H9 (cell line): ENCODE results near the gene OLIG1. TPM values are rescaled to one million over a fixed set of nuclear protein-coding genes. Genes with fewer than 3 reads are reported as not detected.

Experiments used
- DNase-seq: peaks from one replicate; pipeline ENCODE4 v3.0.0-alpha.2; 2017
- H2AFZ ChIP-seq: one replicate; pipeline ENCODE4 v1.6.1; 2013; ENCODE audit warnings: mild to moderate bottlenecking, low read length, control low read depth, moderate library complexity
- H2AK5ac ChIP-seq: 2 replicates; pipeline ENCODE4 v1.6.1; 2013; ENCODE audit warnings: low read length, control low read depth, mixed read lengths; ENCODE audit not compliant: insufficient read length
- H2BK120ac ChIP-seq: one replicate; pipeline ENCODE4 v1.6.1; 2013; ENCODE audit warnings: low read depth, mild to moderate bottlenecking, low read length, control low read depth, inconsistent platforms; ENCODE audit not compliant: poor library complexity, severe bottlenecking
- H2BK12ac ChIP-seq: 2 replicates; pipeline ENCODE4 v1.6.1; 2013; ENCODE audit warnings: low read length, control low read depth, mixed read lengths, low read depth; ENCODE audit not compliant: insufficient read length
- H2BK15ac ChIP-seq: 2 replicates; pipeline ENCODE4 v1.6.1; 2013; ENCODE audit warnings: low read depth, low read length, control low read depth
- H2BK20ac ChIP-seq: one replicate; pipeline ENCODE4 v1.6.1; 2013; ENCODE audit warnings: low read depth, mild to moderate bottlenecking, low read length, control low read depth, inconsistent platforms; ENCODE audit not compliant: poor library complexity, severe bottlenecking
- H2BK5ac ChIP-seq: 2 replicates; pipeline ENCODE4 v1.6.1; 2013; ENCODE audit warnings: low read length, control low read depth, mixed read lengths; ENCODE audit not compliant: insufficient read length
- H3K14ac ChIP-seq: 2 replicates; pipeline ENCODE4 v1.6.1; 2013; ENCODE audit warnings: low read length, control low read depth; ENCODE audit not compliant: insufficient read depth
- H3K18ac ChIP-seq: 2 replicates; pipeline ENCODE4 v1.6.1; 2013; ENCODE audit warnings: low read depth, mild to moderate bottlenecking, mixed read lengths, low read length, control low read depth; ENCODE audit not compliant: insufficient read length
- H3K23ac ChIP-seq: 2 replicates; pipeline ENCODE4 v1.6.1; 2013; ENCODE audit warnings: low read length, control low read depth, mixed read lengths, low read depth; ENCODE audit not compliant: insufficient read length
- H3K23me2 ChIP-seq: 2 replicates; pipeline ENCODE4 v1.6.1; 2013; ENCODE audit warnings: low read depth, mild to moderate bottlenecking, mixed read lengths, low read length, control low read depth; ENCODE audit not compliant: insufficient read length, poor library complexity, severe bottlenecking
- H3K27ac ChIP-seq: 2 replicates; pipeline ENCODE4 v1.5.1; 2013; ENCODE audit warnings: low read length, control low read depth, mixed read lengths, low read depth; ENCODE audit not compliant: insufficient read length
- H3K27me3 ChIP-seq: 2 replicates; pipeline ENCODE4 v1.6.1; 2013; ENCODE audit warnings: low read length, control low read depth, inconsistent platforms; ENCODE audit not compliant: insufficient read depth
- H3K4ac ChIP-seq: 2 replicates; pipeline ENCODE4 v1.6.1; 2013; ENCODE audit warnings: low read depth, mild to moderate bottlenecking, control low read depth, inconsistent platforms, low read length, moderate library complexity
- H3K4me1 ChIP-seq: 2 replicates; pipeline ENCODE4 v1.6.1; 2013; ENCODE audit warnings: low read length, control low read depth, inconsistent platforms; ENCODE audit not compliant: insufficient read depth
- H3K4me2 ChIP-seq: 2 replicates; pipeline ENCODE4 v1.6.1; 2013; ENCODE audit warnings: low read length, control low read depth, mixed read lengths; ENCODE audit not compliant: insufficient read length, insufficient read depth
- H3K56ac ChIP-seq: 2 replicates; pipeline ENCODE4 v1.6.1; 2013; ENCODE audit warnings: low read depth, mild to moderate bottlenecking, mixed read lengths, low read length, control low read depth; ENCODE audit not compliant: insufficient read length
- H3K79me1 ChIP-seq: 2 replicates; pipeline ENCODE4 v1.6.1; 2013; ENCODE audit warnings: low read depth, mild to moderate bottlenecking, moderate library complexity, low read length, control low read depth, inconsistent platforms; ENCODE audit not compliant: insufficient read depth, poor library complexity, severe bottlenecking
- H3K79me2 ChIP-seq: 2 replicates; pipeline ENCODE4 v1.6.1; 2013; ENCODE audit warnings: low read length, control low read depth, inconsistent platforms; ENCODE audit not compliant: insufficient read depth
- H3K9ac ChIP-seq: 2 replicates; pipeline ENCODE4 v1.6.1; 2013; ENCODE audit warnings: low read length, control low read depth, mixed read lengths; ENCODE audit not compliant: insufficient read length; ENCODE audit errors: extremely low read depth
- H3K9me3 ChIP-seq: one replicate; pipeline ENCODE4 v1.6.1; 2013; ENCODE audit warnings: low read depth, low read length, inconsistent platforms; ENCODE audit not compliant: control insufficient read depth
- H3T11ph ChIP-seq: one replicate; pipeline ENCODE4 v1.6.1; 2013; ENCODE audit warnings: mild to moderate bottlenecking, low read length, control low read depth, inconsistent platforms
- H4K20me1 ChIP-seq: one replicate; pipeline ENCODE4 v1.6.1; 2013; ENCODE audit not compliant: control insufficient read depth, insufficient read length, insufficient read depth
- H4K5ac ChIP-seq: 2 replicates; pipeline ENCODE4 v1.6.1; 2013; ENCODE audit warnings: low read depth, mild to moderate bottlenecking, mixed read lengths, low read length, control low read depth; ENCODE audit not compliant: insufficient read length
- H4K8ac ChIP-seq: replicated peaks from 2 replicates; pipeline ENCODE4 v1.6.1; 2013; ENCODE audit warnings: low read length, control low read depth, mixed read lengths, low read depth; ENCODE audit not compliant: insufficient read length
- H4K91ac ChIP-seq: 2 replicates; pipeline ENCODE4 v1.6.1; 2013; ENCODE audit warnings: low read depth, mild to moderate bottlenecking, moderate library complexity, mixed read lengths, low read length, control low read depth; ENCODE audit not compliant: insufficient read length
- H3K27ac Mint-ChIP-seq, 3 experiments: 2 replicates in 2 of 3; 3 replicates in 1 of 3; pipeline ENCODE4 v1.8.0; 2020 to 2021; ENCODE audit warnings: mixed read lengths in 3 of 3, mild to moderate bottlenecking in 1 of 3, moderate library complexity in 1 of 3
- H3K27me3 Mint-ChIP-seq: 2 replicates; pipeline ENCODE4 v1.8.0; 2021; ENCODE audit warnings: low read depth, mild to moderate bottlenecking, moderate library complexity, mixed read lengths
- H3K36me3 Mint-ChIP-seq, 3 experiments: 2 replicates in 2 of 3; 3 replicates in 1 of 3; pipeline ENCODE4 v1.8.0; 2020 to 2021; ENCODE audit warnings: low read depth in 3 of 3, mixed read lengths in 3 of 3; ENCODE audit not compliant: insufficient read depth in 1 of 3
- H3K4me1 Mint-ChIP-seq, 2 experiments: 2 replicates each; pipeline ENCODE4 v1.8.0; 2020; ENCODE audit warnings: mixed read lengths in 2 of 2
- H3K4me3 Mint-ChIP-seq, 2 experiments: 2 replicates in 1 of 2; 3 replicates in 1 of 2; pipeline ENCODE4 v1.8.0; 2020 to 2021; ENCODE audit warnings: mild to moderate bottlenecking in 2 of 2, mixed read lengths in 2 of 2, moderate library complexity in 1 of 2
- H3K9me3 Mint-ChIP-seq, 2 experiments: 2 replicates in 1 of 2; 3 replicates in 1 of 2; pipeline ENCODE4 v1.8.0; 2020; ENCODE audit warnings: mild to moderate bottlenecking in 2 of 2, mixed read lengths in 2 of 2, moderate library complexity in 1 of 2
- whole genome bisulfite sequencing: extraction: QIAGEN DNeasy Blood & Tissue Kit; methylation state at CpG from one replicate; pipeline ENCODE4 v1.1.7; 2013; ENCODE audit warnings: missing lambda C conversion rate, low lambda C conversion rate, mixed read lengths; ENCODE audit not compliant: insufficient read length; ENCODE audit errors: extremely low coverage; 5-methylcytosine and 5-hydroxymethylcytosine counted together
- total RNA-seq: library from RNA; stranded (reverse); gene quantifications from 2 replicates; pipeline ENCODE4 v1.2.1, GENCODE V29; 2021
- TF ChIP-seq, protein P1 (sequence below): fragments of 200-600 bp; sonication (generic); conservative IDR thresholded peaks from 3 replicates; pipeline ENCODE4 v1.8.0; 2021; ENCODE audit warnings: antibody characterized with exemption, mild to moderate bottlenecking

Gene OLIG1
- total RNA-seq, 1 experiment from 2014 or later, result 0.31 TPM

DNA sequence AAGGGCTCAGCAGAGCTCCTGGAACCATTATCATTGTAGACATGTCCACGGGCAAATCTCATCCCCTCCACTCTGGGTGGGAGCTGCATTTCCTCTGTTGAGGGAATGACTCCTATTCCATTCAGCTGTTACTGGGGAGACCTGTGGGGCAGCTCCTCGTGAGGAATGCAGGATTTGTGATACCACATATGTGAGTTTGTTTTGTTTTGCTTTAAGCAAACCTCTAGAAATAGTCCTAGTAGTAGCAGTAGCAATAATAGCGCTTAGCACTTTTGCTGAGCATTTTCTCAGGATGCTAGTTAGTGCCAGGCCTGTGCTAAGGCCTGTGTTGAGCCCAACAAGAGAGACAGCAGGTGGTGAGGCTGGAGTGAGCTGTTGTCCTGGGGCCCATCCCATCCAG lies 10.8 kb downstream of the OLIG1 start:
- H3T11ph ChIP-seq, result no peak overlapping the region
- no CpG with 5 or more reads among the region's 3 CpGs for WGBS
- H3K27me3 Mint-ChIP-seq, result peaks cover 36% of the 10 kb centered on the region

More for the DNA sequence above, 10.8 kb downstream of the OLIG1 start:
- Histone ChIP-seq H3K4me2 (no peak overlapping the region), H3K79me1 (no peaks in the 10 kb centered on the region), H3K56ac (no peak overlapping the region), H2BK15ac (no peak overlapping the region), H4K5ac (no peak overlapping the region), H3K4ac (no peak overlapping the region), H3K9me3 (no peaks in the 10 kb centered on the region), H2BK120ac (no peak overlapping the region), H3K9ac (no peak overlapping the region), H3K14ac (no peak overlapping the region), H3K23me2 (no peaks in the 10 kb centered on the region), H2AK5ac (no peak overlapping the region), H3K23ac (no peak overlapping the region), H2BK12ac (no peak overlapping the region), H3K18ac (no peak overlapping the region), H2BK5ac (no peak overlapping the region), H3K27me3 (peaks cover 1% of the 10 kb centered on the region; the same call in 1 of the 2 replicates), H2AFZ (no peak overlapping the region), H4K8ac (no peak overlapping the region), H3K79me2 (no peaks in the 10 kb centered on the region), H4K20me1 (no peaks in the 10 kb centered on the region), H4K91ac (no peak overlapping the region), H2BK20ac (no peak overlapping the region), H3K4me1 (peaks cover 11% of the 10 kb centered on the region; the same call in 1 of the 2 replicates), H3K27ac (no peak overlapping the region)
- Mint-ChIP-seq H3K4me3 (no peak overlapping the region), H3K9me3 (no peaks in the 10 kb centered on the region), H3K27ac (peak overlapping the region in 1 of 3 experiments; percentile 21; a peak in 1 of 7 replicates), H3K36me3 (no peaks in the 10 kb centered on the region), H3K4me1 (peaks cover 24 to 36% of the 10 kb centered on the region in 2 experiments)
- DNase-seq, result no peak
- TF ChIP-seq, protein P1, sequence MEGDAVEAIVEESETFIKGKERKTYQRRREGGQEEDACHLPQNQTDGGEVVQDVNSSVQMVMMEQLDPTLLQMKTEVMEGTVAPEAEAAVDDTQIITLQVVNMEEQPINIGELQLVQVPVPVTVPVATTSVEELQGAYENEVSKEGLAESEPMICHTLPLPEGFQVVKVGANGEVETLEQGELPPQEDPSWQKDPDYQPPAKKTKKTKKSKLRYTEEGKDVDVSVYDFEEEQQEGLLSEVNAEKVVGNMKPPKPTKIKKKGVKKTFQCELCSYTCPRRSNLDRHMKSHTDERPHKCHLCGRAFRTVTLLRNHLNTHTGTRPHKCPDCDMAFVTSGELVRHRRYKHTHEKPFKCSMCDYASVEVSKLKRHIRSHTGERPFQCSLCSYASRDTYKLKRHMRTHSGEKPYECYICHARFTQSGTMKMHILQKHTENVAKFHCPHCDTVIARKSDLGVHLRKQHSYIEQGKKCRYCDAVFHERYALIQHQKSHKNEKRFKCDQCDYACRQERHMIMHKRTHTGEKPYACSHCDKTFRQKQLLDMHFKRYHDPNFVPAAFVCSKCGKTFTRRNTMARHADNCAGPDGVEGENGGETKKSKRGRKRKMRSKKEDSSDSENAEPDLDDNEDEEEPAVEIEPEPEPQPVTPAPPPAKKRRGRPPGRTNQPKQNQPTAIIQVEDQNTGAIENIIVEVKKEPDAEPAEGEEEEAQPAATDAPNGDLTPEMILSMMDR, result no peak
